HepG2 (cell line): Measurements from ENCODE around the gene FNDC3B. TPM values are rescaled to one million over a fixed set of nuclear protein-coding genes. Genes with fewer than 3 reads are reported as not detected.

Experiments used
- BHLHE40 ChIP-seq: IDR thresholded peaks from 2 replicates; pipeline ENCODE4 v1.6.1; 2011; ENCODE audit warnings: low read length, improper control_type of control experiment
- CEBPZ ChIP-seq: IDR thresholded peaks from 2 replicates; pipeline ENCODE4 v1.6.1; 2012; ENCODE audit warnings: low read length, improper control_type of control experiment
- MTA1 ChIP-seq: sonication (generic); formaldehyde crosslinking; IDR thresholded peaks from 2 replicates; pipeline ENCODE4 v1.4.0; 2020; ENCODE audit warnings: missing genetic modification reagents, mild to moderate bottlenecking, borderline replicate concordance
- NCOA1 ChIP-seq: sonication (generic); formaldehyde crosslinking; IDR thresholded peaks from 2 replicates; pipeline ENCODE4 v1.9.0; 2021; ENCODE audit warnings: missing genetic modification reagents
- NKX3-1 ChIP-seq: sonication (generic); formaldehyde crosslinking; IDR thresholded peaks from 2 replicates; pipeline ENCODE4 v1.5.0; 2020; ENCODE audit warnings: missing genetic modification reagents
- PAF1 ChIP-seq: IDR thresholded peaks from 2 replicates; pipeline ENCODE4 v1.6.1; 2016; ENCODE audit warnings: missing genetic modification reagents, missing compliant biosample characterization
- POLR2AphosphoS2 ChIP-seq: IDR thresholded peaks from 2 replicates; pipeline ENCODE4 v1.6.1; 2011; ENCODE audit warnings: low read depth, low read length, improper control_type of control experiment
- RBM22 ChIP-seq: fragments of 200-400 bp; formaldehyde crosslinking; optimal IDR thresholded peaks from 2 replicates; pipeline ENCODE3; 2017; ENCODE audit warnings: mild to moderate bottlenecking, low read length, moderate library complexity
- SETDB1 ChIP-seq: sonication (generic); formaldehyde crosslinking; IDR thresholded peaks from 2 replicates; pipeline ENCODE4 v1.5.1; 2020; ENCODE audit warnings: missing genetic modification reagents, mild to moderate bottlenecking, borderline replicate concordance
- SMYD3 ChIP-seq: sonication (generic); formaldehyde crosslinking; IDR thresholded peaks from 2 replicates; pipeline ENCODE4 v1.8.1; 2023; ENCODE audit warnings: mild to moderate bottlenecking, missing genetic modification reagents
- SOX5 ChIP-seq: IDR thresholded peaks from 2 replicates; pipeline ENCODE4 v1.6.1; 2016; ENCODE audit warnings: borderline replicate concordance
- ZBTB33 ChIP-seq: sonication (generic); formaldehyde crosslinking; IDR thresholded peaks from 2 replicates; pipeline ENCODE4 v1.4.0; 2020; ENCODE audit warnings: missing genetic modification reagents
- ZFP1 ChIP-seq: IDR thresholded peaks from 2 replicates; pipeline ENCODE4 v1.6.1; 2016
- ZFP62 ChIP-seq: sonication (generic); formaldehyde crosslinking; IDR thresholded peaks from 2 replicates; pipeline ENCODE4 v1.4.0; 2020; ENCODE audit warnings: missing genetic modification reagents
- ZNF607 ChIP-seq: sonication (generic); formaldehyde crosslinking; IDR thresholded peaks from 2 replicates; pipeline ENCODE4 v1.5.1; 2020; ENCODE audit warnings: missing genetic modification reagents, mild to moderate bottlenecking, borderline replicate concordance
- ZNF841 ChIP-seq: sonication (generic); formaldehyde crosslinking; IDR thresholded peaks from 2 replicates; pipeline ENCODE4 v1.8.1; 2023; ENCODE audit warnings: missing genetic modification reagents, borderline replicate concordance
- polyA plus RNA-seq, 8 experiments: library from polyadenylated mRNA; depleted of rRNA in 3 of 8; stranded (reverse) in 7 of 8; unstranded in 1 of 8; fragments of >200 nt; fragmentation: Illumina TruSeq in 4 of 8; extraction: Trizol in 4 of 8; gene quantifications; 2 replicates each; pipeline versions ENCODE4 v1.2.1 to v1.2.3, GENCODE V29; 2011 to 2016; ENCODE audit warnings: low read depth in 4 of 8, missing spikeins in 1 of 8, mixed read lengths in 1 of 8; ENCODE audit not compliant: insufficient read depth in 1 of 8
- total RNA-seq, 5 experiments: library from RNA; depleted of rRNA; stranded (reverse); fragments of >200 nt; fragmentation: Illumina TruSeq; extraction: Trizol; gene quantifications; 2 replicates each; pipeline ENCODE4 v1.2.3, GENCODE V29; 2016; ENCODE audit warnings: low read depth in 1 of 5
- TF ChIP-seq, protein P1 (sequence below): sonication (generic); formaldehyde crosslinking; IDR thresholded peaks from 2 replicates; pipeline ENCODE4 v1.8.0; 2022; ENCODE audit warnings: mild to moderate bottlenecking, missing genetic modification reagents; ENCODE audit not compliant: insufficient replicate concordance
- TF ChIP-seq, protein P2 (sequence below): sonication (generic); formaldehyde crosslinking; IDR thresholded peaks from 2 replicates; pipeline ENCODE4 v1.5.1; 2020; ENCODE audit warnings: mild to moderate bottlenecking, missing genetic modification reagents, moderate library complexity
- TF ChIP-seq, protein P3 (sequence below): IDR thresholded peaks from 2 replicates; pipeline ENCODE4 v1.6.1; 2016; ENCODE audit warnings: mild to moderate bottlenecking

Gene FNDC3B
- total and polyA plus RNA-seq, 2 of the 13 experiments (the other 11 are each of a cell fraction or from before 2014, with no cell fraction given): 74.8 to 103 TPM

- TF ChIP-seq CEBPZ (no peak), NCOA1 (no peak), ZNF607 (CRISPR knock-in tag) (no peak), MTA1 (CRISPR knock-in tag) (no peak), SMYD3 (0 out of 2 replicates have a peak, but pooled peaks have one; percentile 43), SOX5 (no peak), ZBTB33 (CRISPR knock-in tag) (peak; percentile 96), POLR2AphosphoS2 (peak; percentile 66; the same call in 1 of the 2 replicates), ZFP62 (CRISPR knock-in tag) (no peak), ZFP1 (CRISPR knock-in tag) (no peak), SETDB1 (CRISPR knock-in tag) (no peak), RBM22 (peak; percentile 98), PAF1 (CRISPR knock-in tag) (peak; percentile 52; the same call in 1 of the 2 replicates), ZNF841 (CRISPR knock-in tag) (no peak), BHLHE40 (no peak), NKX3-1 (CRISPR knock-in tag) (no peak)
- TF ChIP-seq, protein P1, sequence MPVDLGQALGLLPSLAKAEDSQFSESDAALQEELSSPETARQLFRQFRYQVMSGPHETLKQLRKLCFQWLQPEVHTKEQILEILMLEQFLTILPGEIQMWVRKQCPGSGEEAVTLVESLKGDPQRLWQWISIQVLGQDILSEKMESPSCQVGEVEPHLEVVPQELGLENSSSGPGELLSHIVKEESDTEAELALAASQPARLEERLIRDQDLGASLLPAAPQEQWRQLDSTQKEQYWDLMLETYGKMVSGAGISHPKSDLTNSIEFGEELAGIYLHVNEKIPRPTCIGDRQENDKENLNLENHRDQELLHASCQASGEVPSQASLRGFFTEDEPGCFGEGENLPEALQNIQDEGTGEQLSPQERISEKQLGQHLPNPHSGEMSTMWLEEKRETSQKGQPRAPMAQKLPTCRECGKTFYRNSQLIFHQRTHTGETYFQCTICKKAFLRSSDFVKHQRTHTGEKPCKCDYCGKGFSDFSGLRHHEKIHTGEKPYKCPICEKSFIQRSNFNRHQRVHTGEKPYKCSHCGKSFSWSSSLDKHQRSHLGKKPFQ: no peak
- TF ChIP-seq, protein P2, sequence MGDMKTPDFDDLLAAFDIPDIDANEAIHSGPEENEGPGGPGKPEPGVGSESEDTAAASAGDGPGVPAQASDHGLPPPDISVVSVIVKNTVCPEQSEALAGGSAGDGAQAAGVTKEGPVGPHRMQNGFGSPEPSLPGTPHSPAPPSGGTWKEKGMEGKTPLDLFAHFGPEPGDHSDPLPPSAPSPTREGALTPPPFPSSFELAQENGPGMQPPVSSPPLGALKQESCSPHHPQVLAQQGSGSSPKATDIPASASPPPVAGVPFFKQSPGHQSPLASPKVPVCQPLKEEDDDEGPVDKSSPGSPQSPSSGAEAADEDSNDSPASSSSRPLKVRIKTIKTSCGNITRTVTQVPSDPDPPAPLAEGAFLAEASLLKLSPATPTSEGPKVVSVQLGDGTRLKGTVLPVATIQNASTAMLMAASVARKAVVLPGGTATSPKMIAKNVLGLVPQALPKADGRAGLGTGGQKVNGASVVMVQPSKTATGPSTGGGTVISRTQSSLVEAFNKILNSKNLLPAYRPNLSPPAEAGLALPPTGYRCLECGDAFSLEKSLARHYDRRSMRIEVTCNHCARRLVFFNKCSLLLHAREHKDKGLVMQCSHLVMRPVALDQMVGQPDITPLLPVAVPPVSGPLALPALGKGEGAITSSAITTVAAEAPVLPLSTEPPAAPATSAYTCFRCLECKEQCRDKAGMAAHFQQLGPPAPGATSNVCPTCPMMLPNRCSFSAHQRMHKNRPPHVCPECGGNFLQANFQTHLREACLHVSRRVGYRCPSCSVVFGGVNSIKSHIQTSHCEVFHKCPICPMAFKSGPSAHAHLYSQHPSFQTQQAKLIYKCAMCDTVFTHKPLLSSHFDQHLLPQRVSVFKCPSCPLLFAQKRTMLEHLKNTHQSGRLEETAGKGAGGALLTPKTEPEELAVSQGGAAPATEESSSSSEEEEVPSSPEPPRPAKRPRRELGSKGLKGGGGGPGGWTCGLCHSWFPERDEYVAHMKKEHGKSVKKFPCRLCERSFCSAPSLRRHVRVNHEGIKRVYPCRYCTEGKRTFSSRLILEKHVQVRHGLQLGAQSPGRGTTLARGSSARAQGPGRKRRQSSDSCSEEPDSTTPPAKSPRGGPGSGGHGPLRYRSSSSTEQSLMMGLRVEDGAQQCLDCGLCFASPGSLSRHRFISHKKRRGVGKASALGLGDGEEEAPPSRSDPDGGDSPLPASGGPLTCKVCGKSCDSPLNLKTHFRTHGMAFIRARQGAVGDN (CRISPR knock-in tag): peak; percentile 25; the same call in 1 of the 2 replicates
- TF ChIP-seq, protein P3, sequence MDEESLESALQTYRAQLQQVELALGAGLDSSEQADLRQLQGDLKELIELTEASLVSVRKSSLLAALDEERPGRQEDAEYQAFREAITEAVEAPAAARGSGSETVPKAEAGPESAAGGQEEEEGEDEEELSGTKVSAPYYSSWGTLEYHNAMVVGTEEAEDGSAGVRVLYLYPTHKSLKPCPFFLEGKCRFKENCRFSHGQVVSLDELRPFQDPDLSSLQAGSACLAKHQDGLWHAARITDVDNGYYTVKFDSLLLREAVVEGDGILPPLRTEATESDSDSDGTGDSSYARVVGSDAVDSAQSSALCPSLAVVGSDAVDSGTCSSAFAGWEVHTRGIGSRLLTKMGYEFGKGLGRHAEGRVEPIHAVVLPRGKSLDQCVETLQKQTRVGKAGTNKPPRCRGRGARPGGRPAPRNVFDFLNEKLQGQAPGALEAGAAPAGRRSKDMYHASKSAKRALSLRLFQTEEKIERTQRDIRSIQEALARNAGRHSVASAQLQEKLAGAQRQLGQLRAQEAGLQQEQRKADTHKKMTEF (CRISPR knock-in tag): no peak
Measured at GRCh38 chr3:172289583-172289982, 250.2 kb downstream of the FNDC3B start (continued).
